Right atrium auricular region (tissue), 2 donors: ENCODE measurements around the gene ZBTB7A. TPM values are rescaled to one million over a fixed set of nuclear protein-coding genes. Genes with fewer than 3 reads are reported as not detected.

Source experiments
- DNase-seq: peaks from one replicate; pipeline ENCODE4 v3.0.0-alpha.2; 2019; ENCODE audit warnings: low spot score
- H3K27ac ChIP-seq, 2 donors: fragments of 200-600 bp; sonication (generic); 1 replicate in 1 of 2; 2 replicates in 1 of 2; pipeline ENCODE4 v1.5.1; 2016 to 2019
- H3K27me3 ChIP-seq, 2 donors: fragments of 200-600 bp; sonication (generic); one replicate each; pipeline versions ENCODE4 v1.5.1 to v1.6.0; 2017 to 2019
- H3K36me3 ChIP-seq: fragments of 200-600 bp; sonication (generic); one replicate; pipeline ENCODE4 v1.5.1; 2016
- H3K4me1 ChIP-seq, 2 donors: fragments of 200-600 bp; sonication (generic); one replicate each; pipeline versions ENCODE4 v1.5.1 to v1.6.0; 2017 to 2019
- H3K4me3 ChIP-seq, 2 donors: fragments of 200-600 bp; sonication (generic); 1 replicate in 1 of 2; 2 replicates in 1 of 2; pipeline ENCODE4 v1.5.1; 2017 to 2019; ENCODE audit warnings: mild to moderate bottlenecking in 1 of 2, moderate library complexity in 1 of 2
- H3K9me3 ChIP-seq, 2 donors: fragments of 200-600 bp; sonication (generic); one replicate each; pipeline ENCODE4 v1.5.1; 2019
- CTCF ChIP-seq, 2 donors: fragments of 200-600 bp; sonication (generic); IDR thresholded peaks; one replicate each; pipeline ENCODE4 v1.5.1; 2019; ENCODE audit warnings: antibody characterized with exemption in 2 of 2
- total RNA-seq, 2 donors: library from RNA; depleted of rRNA; stranded (reverse); fragments of >200 nt; gene quantifications; one replicate each; pipeline ENCODE4 v1.1.0, GENCODE V29; 2016

Gene ZBTB7A
- total RNA-seq, 2 donors from 2014 or later: 33.8 to 50.0 TPM

GRCh38 chr19:4031420-4031819 lies 35.3 kb downstream of the ZBTB7A start:
- no peak for DNase-seq
- no peak overlapping the region for H3K27ac ChIP-seq
- no peaks in the 10 kb centered on the region for H3K4me1 ChIP-seq
- no peak overlapping the region for H3K4me3 ChIP-seq
- no peaks in the 10 kb centered on the region for H3K9me3 ChIP-seq
- peaks cover 54% of the 10 kb centered on the region for H3K36me3 ChIP-seq
- no peaks in the 10 kb centered on the region for H3K27me3 ChIP-seq
- TF ChIP-seq CTCF (IDR thresholded peaks at IDR 0.05): no peak

GRCh38 chr19:4030981-4031380 lies 35.7 kb downstream of the ZBTB7A start:
- no peak for TF ChIP-seq CTCF (IDR thresholded peaks at IDR 0.05)
- no peak for DNase-seq
- Histone ChIP-seq H3K27ac (no peak overlapping the region), H3K4me1 (no peaks in the 10 kb centered on the region), H3K4me3 (no peak overlapping the region), H3K36me3 (peaks cover 53% of the 10 kb centered on the region), H3K9me3 (no peaks in the 10 kb centered on the region), H3K27me3 (no peaks in the 10 kb centered on the region)

- Histone ChIP-seq H3K27ac (no peak overlapping the region), H3K4me1 (no peaks in the 10 kb centered on the region), H3K4me3 (no peak overlapping the region), H3K36me3 (peaks cover 55% of the 10 kb centered on the region), H3K9me3 (no peaks in the 10 kb centered on the region), H3K27me3 (no peaks in the 10 kb centered on the region)
- DNase-seq: no peak
- no peak for TF ChIP-seq CTCF (IDR thresholded peaks at IDR 0.05)
These were observed 36.1 kb downstream of the ZBTB7A start for GRCh38 chr19:4030552-4030951.

- no peak for TF ChIP-seq CTCF (IDR thresholded peaks at IDR 0.05)
- DNase-seq: no peak
- no peaks in the 10 kb centered on the region for H3K4me1 ChIP-seq
- no peaks in the 10 kb centered on the region for H3K27me3 ChIP-seq
- no peaks in the 10 kb centered on the region for H3K9me3 ChIP-seq
- H3K4me3 ChIP-seq: no peak overlapping the region
- peaks cover 57% of the 10 kb centered on the region for H3K36me3 ChIP-seq
- no peak overlapping the region for H3K27ac ChIP-seq
These were observed 37.5 kb downstream of the ZBTB7A start for GRCh38 chr19:4029247-4029614.

- no peak for TF ChIP-seq CTCF (IDR thresholded peaks at IDR 0.05)
- DNase-seq: no peak
- Histone ChIP-seq H3K27ac (no peak overlapping the region), H3K4me3 (no peak overlapping the region), H3K4me1 (peaks cover 0 to 3% of the 10 kb centered on the region in 2 donors), H3K27me3 (no peaks in the 10 kb centered on the region), H3K9me3 (no peaks in the 10 kb centered on the region), H3K36me3 (peaks cover 50% of the 10 kb centered on the region)
These were observed 38.1 kb downstream of the ZBTB7A start for GRCh38 chr19:4028334-4029246.
